Stimulated activated CD8-positive, alpha-beta memory T cell treated with anti-CD3 and anti-CD28 coated beads, Interleukin-15, amount 100 ng/mL, for 48 hours (primary cell): ENCODE data around the gene HOXA6.

Experiments used
- DNase-seq, 2 donors: peaks; one replicate each; pipeline ENCODE4 v3.0.0-alpha.2; 2020; ENCODE audit warnings: low read depth in 2 of 2

Gene HOXA6

DNA sequence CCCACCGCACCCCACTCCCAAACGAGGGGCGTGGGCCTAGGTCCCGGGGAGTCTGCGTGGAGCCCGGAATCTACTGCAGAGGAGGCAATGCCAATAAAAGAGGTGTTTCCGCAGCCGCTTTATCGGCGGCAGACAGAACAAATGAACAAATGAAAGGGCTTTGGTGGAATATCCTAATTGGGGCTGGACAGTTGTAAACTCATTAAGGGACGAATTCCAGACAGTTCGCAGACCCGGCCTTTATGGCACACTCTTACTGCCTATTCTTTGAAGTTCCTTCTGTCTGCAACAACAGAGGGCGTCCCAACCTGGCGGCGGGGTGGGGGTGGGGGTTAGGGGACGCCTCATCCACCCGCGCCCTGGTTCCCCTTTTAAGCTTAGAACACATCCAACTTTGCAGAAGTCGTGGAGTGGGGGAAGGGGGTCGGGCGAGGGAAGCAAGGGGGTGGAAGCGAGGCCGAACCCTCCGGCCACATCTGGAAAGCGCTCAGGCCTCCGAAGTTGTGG, 13.7 kb upstream of the HOXA6 start:
- DNase-seq, result no peak

DNA sequence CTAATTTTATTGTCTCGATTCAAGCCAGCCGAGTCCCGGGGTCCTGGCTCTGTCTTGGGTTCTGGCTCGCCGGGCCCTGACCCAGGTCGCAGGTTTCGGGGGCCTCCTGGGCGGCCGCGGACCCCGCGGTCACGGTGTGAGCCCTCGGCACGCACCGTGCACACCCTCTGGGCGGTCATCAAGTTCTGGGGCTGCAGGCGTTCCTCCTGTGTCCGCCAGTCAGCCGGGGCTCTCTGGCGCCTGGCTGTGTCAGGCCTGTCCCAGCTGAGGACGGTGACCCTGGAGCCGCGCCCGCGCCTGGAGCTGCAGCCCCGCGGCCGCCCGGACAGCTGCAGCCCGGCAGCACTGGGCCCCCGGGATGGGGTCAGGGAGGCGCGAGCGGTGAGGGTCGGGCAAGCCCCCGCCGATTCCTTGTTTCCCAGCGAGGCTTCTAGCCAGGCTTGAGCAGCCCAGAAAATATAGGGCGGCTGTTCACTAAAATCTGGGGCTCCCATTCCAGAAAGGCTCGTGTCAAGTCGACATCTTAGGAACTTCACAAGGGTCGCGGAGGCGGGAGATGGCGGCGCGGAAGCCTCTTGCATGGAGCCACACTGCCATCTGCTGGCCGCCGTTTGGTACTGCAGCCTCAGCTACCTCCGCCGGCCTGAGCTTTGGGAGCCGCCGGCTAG, 13.1 kb upstream of the HOXA6 start:
- peak; percentile 63 to 66 for DNase-seq

DNA sequence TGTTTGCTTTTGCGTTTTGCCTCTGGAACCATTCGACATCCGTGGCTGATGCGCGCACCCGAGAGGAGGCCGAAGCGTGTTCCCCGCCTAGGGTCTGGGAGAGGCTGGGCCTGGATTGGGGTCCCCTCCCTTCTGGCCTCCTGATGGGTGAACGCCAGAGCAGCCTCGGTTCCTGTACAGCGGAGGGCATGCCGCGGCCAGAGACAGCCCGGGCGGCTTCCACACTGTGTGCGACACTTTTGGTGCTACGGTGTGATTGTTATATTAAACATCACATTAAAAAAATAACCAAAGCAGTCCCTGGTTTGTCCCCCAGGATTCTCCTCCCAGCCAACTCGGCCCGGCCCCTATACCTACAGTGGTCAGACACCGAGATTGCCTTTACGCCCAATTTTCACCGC, 12.6 kb upstream of the HOXA6 start:
- DNase-seq, result no peak

DNA sequence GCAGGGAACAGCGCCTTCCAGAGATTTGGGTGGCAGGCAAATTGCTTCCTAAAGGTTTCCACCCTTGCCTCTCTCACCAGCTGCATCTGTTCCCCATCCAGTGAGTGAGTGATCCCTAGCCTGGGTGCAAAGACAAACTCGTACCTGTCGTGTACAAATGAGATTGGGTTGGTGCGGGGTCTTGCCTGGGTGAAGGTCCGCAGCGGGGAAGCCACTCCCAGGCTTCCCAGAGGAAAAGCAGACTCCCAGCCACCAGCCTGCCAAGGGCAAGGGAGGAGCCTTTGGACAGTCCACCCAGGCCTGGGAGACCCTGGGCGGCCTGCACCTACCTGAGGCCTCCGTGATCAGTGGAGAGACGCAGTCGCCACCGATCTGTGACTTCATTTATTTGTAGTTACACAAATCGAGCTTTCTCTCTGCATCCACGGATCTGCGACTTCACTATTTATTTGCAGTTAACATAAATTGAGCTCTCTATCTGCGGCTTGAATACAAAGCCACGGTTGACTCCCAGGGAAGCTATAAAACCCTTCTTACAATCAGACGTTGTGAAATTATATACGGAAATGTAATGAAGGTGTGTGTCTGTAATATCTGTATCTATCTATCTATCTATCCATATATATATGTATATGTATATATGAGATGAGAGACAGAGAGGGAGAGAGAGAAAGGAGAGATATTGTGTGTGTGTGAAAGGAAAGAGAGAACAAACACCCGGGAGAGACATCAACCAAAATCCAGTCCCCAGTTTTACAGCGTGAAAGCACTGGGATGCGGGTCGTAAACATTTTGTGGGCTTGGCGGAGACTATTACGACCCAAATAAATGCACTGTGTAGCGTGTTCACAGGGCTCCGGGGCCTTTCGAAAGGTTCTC, 11.9 kb upstream of the HOXA6 start:
- no peak for DNase-seq

DNA sequence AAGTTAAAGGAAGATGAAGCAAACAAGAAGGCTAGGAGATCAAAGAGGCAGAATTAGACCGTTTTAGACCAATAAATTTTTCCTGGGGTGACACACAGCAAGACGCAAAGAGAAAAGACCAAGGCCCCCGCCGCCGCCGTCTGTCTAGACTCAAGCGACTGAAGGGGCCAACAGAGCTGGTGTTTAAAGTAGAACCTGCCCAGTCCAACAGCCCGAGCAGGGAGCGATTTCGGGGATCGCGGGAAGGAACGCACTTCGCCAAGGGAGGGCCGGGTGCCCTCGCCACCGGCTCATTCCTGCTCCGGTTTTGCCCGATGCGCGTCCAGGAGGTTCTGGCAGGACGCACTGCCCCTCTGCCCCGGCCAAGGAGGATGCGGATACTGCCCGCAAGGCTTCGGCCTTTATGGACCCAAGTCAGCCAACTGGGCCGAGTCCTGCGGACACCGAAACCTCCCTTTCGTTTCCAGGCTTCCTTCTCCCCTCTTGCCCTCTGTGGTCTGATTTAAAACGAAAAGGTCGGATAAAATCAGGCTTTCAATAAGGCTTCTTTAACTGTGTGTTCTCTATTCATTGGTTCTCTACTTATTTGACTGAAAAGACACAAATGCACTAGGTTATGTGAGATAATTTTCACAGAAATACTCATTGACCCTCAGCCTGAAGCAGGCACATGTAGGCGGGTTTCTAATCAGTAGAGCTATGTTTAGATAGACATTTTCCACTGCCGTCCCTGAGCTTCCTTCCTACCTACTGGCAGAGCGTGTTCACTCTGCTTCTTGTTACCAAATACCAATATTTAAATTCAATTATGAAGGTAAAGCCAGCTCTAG, 11.1 kb upstream of the HOXA6 start:
- DNase-seq, result no peak

DNA sequence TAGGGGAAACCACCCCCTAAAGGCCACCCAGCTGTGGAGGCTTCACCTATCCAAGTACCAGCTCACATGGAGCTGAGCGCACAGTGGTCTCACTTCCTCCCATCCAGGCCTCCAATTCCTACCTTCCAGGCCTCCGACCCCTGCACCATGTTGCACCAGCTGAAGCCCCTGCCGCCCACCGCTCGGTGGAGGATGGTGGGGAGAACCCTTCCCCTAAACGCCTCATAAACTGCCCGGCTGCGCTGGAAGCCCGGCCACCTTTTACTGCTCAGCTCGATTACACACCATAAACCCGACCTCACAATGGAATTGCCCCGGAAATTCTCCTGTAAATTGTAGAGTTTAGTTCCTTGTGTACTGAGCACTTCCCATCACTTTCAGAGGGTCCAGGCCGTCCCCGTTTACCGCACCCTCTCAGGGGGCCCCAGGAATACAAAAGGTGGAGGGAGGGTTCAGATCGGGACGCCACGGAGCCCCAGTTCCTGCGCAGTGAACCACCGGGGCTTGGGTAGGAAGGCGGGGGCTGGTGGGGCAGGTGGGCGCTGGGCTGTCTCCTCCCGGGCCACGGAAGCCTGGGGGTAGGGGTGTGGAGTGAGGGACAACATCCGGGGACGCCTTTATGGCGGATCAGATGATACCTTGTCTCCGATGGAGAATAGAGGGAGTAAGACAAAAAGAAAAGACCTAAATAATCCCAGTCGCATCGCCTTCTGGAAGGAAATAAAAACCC, 10.3 kb upstream of the HOXA6 start:
- DNase-seq, result no peak

DNA sequence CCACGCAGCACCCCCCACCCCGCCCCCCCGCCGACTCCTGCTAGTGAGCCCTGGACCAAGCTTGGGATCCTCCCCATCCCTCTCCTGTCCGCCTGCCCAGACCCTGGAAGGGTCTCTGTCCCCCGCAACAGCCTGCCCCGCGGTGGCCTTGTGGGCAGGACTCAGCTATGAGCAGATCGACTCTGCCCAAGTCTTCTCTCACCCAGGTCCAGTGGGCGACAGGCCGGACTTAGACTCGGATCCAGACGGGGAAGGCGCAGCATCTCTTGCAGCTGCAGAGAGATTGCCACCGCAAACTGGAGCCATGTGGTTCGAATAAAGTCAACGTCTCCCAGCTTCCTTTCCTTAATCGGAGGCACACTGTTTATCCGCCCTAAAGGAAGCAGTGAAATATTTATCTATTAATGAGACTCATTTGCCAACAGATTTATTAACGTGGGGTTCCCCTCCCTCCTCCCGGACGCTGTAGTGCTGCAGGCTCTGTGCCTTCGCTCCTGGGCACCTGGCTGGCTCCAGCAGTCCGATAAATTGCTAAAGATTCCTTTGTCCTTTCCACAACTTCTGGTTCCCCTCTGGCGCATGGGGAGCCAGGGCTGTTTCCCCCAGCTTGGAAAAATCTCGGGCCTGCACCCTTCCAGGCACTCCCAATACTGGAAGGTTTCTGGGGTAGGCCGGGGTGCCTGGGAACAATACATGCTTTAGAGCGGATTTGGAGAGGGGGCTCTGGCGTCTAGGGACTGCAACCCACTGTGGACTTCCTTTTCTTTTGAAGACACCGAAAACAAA, 9.5 kb upstream of the HOXA6 start:
- DNase-seq, result no peak

DNA sequence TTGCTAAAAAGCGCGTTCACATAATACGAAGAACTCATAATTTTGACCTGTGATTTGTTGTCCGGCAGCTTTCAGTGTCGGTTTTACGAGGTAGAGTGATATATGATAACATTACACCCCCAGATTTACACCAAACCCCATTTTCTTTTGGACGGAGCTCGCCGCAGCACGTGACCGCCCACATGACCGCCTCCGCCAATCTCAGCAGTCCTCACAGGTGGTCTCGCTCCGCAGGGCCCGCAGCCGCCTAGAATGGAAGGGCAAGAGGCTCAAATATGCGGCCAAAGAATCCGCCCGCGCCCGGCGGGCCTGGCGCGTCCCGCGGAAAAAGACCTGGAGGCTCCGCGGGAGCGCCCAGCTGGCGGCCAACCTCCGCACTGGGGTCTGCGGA, 8.9 kb upstream of the HOXA6 start, which contains the start of gene HOXA7:
Gene HOXA7 (minus strand): TSS at position 168 of the 391 bp plus-strand sequence. CDS start 130 bp downstream, at position 38.
- DNase-seq, result no peak

DNA sequence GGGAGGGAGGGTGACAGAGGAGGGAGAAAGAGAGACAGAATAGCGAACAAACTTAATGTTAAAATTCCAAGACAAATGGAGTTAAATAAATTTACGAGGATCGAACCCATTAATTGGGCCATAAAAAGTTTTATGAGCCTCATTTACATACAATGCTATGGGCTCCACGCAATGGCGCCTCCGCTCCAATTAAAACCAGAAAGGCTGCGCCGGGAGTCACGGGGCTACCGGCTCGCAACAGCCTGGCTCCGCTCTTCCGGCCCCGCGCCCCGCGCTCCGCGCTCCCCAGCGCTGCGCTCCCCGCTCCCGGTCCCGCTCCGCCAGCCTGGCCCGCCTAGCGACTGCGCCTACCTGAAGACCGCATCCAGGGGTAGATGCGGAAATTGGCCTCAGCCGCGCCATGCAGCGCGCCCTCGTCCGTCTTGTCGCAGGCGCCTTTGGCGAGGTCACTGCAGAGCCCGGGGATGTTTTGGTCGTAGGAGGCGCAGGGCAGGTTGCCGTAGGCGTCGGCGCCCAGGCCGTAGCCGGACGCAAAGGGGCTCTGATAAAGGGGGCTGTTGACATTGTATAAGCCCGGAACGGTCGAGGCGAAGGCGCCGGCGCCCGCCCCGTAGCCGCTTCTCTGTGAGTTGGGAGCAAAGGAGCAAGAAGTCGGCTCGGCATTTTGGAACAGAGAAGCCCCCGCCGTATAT, 8.4 kb upstream of the HOXA6 start:
- DNase-seq, result no peak

DNA sequence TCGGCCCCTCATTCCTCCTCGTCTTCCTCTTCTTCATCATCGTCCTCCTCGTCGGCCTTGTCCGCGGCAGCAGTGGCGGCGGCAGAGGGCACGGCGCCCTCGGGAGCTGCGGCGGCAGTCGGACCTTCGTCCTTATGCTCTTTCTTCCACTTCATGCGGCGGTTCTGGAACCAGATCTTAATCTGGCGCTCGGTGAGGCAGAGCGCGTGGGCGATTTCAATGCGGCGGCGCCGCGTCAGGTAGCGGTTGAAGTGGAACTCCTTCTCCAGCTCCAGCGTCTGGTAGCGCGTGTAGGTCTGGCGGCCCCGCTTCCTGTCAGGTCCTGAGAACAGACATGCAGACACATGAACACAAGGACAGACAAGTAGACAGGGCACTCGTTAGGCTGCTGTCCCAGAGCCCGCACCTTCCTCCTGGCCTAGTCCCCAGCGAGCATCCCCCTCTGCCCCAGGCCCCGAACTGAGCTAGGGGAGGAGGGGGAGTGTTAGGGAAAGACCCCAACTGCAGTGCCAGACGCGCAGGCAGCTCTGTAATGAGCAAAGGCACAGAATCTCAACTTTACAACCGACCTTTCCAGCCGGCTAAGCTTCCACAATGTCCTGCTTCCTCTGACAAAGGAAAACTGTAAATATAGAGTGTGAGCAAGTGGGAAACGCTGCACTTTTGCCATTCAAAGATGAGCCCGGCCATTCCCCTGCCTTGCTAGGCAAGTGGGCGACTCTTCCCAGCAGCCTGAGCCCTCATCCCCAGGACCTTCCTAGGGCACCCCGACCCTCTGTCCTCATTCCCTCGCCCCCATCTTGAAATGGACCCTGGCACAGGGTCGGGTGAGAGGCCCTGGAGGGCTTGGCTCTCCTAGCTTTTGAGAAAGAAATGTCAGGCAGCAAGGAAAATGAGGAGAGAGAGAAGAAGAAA, 7.6 kb upstream of the HOXA6 start:
- DNase-seq, result no peak

DNA sequence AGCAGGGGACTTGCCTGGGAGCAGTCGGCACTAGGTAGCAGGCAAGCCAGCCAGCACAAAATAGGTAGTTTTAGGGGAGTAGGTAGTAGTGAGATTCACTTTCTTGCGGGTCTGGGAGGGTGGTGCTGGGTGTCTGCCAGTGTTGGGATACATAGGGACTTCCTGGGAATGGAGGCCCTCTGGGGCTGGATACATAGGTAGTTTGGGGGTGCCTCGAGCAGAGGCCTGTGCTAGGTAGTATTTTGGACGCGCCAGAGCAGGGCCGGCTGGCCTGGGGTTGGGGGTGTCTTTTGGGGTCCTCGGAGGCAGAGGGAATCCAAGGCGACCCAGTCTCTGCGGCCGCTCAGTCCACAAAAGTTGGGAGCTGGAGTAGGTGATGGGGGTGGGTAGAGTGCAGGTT, 6.8 kb upstream of the HOXA6 start:
- no peak for DNase-seq

DNA sequence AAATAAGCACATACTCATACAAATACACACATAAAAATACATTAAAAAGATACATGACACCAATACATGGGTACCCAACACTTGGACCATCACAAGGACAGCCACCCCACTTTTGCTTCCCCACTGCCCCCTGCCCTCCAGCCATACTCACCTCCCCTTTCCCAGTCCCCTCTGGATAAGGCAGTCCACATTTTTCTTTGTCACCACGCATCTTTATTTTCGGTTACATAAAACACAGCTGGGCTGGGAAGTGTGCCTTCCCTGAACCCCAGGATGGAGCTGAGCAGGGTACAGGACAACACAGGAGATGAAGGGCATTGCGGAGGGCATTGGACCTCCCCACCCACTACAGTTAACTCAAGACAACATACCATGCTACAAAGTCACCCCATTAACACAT, 6.0 kb upstream of the HOXA6 start:
- DNase-seq, result no peak

DNA sequence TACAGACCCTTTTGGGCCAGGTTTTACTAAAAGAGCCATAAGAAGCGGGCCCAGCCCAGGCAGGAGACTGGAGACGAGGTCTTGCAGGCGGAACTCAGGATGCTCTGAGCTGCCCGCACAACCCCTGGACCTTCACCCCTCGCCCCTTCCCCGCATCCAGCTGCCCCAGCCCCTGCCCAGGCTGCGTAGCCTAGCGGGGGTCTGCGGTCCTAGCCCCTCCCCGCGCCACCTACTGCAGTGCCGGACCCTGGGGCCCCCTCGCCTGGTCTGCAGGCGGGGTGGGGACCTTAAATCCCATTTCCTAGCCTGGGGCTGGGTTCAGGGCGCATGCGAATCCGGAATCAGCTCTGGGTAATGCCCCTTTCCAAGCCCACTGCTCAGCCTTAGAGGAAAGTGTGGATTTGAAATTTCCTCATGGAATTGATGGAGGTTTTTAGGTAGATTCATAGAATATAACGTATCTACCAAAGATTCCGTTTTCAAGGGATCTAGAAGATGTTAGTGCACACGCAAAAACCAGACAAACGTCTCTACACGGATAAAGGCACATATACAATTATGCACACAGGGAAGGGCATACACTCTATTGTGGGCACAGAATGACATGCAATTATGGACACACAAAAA, 5.4 kb upstream of the HOXA6 start:
- DNase-seq, result no peak

DNA sequence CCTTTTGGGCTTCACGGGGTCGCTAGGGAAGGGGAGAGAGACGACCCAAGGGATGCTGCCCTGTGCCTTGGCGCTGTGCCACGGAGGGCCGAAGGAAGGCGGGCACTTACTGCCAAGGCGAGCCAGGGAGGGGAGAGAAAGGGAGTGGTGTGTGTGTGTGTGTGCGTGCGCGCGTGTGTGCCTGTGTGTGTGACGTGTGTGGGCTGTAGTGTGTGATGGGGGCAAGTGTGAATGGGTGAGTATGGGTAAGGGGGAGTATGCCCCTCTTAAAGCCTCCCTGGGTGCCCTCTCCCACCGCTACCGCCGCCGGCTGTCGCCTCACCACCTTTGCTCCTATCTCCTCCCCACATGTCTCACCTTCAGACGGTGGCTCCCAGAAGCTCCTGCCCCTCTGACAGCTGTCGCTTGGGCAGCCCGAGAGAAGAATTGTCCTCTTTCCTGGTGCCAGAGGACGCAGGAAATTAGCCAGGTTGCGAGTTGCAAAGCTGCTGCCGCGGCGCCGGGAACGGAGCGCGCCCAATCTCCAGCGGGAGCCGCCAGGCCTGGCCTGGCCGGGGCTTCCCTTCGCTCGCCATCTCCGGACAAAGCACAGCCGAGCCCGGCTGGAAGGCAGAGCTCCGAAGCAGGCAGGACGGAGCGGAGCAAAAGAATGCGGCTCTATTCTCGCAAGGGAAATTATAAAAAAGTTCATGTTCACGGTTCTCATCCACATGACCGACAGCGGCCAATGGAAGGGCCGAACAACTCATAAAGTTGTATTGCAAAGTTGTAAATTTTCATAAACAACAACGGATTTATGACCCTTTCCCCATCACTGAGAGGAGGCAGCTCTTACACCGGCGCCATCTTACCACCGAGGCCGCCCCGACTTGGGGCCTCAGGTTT, 4.6 kb upstream of the HOXA6 start, which contains the start of gene HOXA3:
Gene HOXA3 (minus strand): TSS at position 653 of the 885 bp plus-strand sequence. CDS start 41,943 bp downstream, outside the sequence.
- no peak for DNase-seq

DNA sequence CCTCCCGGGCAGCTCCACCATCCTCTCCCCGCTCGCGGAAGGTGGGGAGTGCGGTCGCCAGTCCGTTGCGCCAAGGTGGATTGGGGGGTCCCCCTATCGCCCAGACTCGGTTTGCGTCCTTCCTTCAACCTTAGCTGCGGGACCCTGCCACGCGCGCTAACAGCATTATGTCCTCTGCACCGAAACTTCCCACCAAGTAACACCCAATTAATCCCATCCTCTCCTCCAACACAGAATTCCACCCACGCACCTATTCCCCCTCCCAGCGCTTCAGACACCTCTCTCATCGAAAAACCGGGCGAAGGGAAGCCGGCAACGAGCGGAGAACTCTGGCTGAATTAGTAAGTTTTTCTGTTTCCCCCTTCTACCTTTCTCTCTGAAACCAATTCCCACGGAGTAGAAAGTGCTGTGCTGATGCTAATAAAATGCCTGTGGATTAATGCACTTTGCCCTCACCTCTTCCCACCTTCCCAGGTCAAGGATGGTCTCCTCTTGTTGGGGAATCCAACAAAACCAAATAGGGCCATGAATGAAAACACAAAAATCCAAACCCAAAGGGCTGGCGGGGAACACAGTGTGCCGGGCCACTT, 3.9 kb upstream of the HOXA6 start:
- no peak for DNase-seq

DNA sequence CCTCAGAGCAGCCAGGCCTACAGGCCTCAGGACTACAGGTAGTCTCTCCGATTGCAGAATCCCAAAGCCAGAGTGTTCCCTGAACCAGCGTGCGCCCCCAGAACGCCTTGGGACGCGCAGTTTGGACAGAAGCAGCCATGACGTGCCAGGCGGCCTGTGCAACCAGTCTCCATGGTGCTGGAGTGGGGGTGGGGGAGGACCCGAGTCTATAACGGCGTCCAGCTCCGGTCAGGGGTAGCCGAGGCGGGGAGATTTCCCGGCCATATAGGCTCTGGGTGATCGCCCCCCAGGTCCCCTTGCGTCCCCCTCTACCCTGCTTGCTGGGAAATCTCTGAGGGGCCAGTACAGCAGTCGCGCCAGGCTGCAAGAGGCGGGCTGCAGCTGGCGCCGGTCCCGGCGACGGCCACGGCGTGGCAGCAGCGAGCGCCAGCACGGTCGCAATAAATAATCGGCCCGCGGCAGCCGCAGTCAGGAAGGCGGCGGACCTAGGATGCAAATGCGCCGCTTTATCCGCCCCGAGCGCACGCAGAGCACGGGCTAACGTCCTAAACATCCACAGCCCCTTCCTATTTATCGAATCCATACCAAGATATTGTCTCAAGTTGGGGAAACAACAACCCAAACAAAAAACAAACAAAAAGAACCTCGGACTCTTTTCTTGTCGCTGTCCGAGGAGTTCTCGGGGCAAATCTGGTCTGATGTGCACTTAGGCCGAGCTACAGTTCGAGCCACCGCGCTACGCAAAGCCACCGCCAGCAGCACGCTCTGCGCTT, 3.2 kb upstream of the HOXA6 start:
- peak; percentile 45 to 55 for DNase-seq
